SK-N-SH treated with all-trans-retinoic acid at 6 μM for 48 hours (cell line): ENCODE data around the gene INTS6L.

ENCODE experiments used
- ATAC-seq: fragments of 200-7000 bp; cut with Tn5 transposase; 3 replicates; pipeline ENCODE4 v1.9.1; 2020; ENCODE audit warnings: mild to moderate bottlenecking, moderate library complexity
- ARNTL ChIP-seq: fragments of 450-650 bp; formaldehyde crosslinking; IDR thresholded peaks from 2 replicates; pipeline ENCODE4 v1.5.0; 2020; ENCODE audit warnings: low read depth, mild to moderate bottlenecking, moderate library complexity, borderline replicate concordance
- CREB5 ChIP-seq: fragments of 250-450 bp; sonication (Bioruptor Pico); IDR thresholded peaks from 2 replicates; pipeline ENCODE4 v1.5.1; 2020; ENCODE audit warnings: low read depth, mild to moderate bottlenecking, moderate library complexity
- CSDC2 ChIP-seq: fragments of 250-450 bp; sonication (Bioruptor Pico); IDR thresholded peaks from 2 replicates; pipeline ENCODE4 v1.5.0; 2020; ENCODE audit warnings: mild to moderate bottlenecking, moderate library complexity
- CSRNP3 ChIP-seq: fragments of 250-450 bp; sonication (Bioruptor Pico); IDR thresholded peaks from 2 replicates; pipeline ENCODE4 v1.5.1; 2021; ENCODE audit warnings: mild to moderate bottlenecking, moderate library complexity
- ESRRG ChIP-seq: fragments of 250-450 bp; sonication (Bioruptor Pico); IDR thresholded peaks from 2 replicates; pipeline ENCODE4 v1.6.1; 2021; ENCODE audit warnings: mild to moderate bottlenecking
- GLIS3 ChIP-seq: fragments of 250-450 bp; sonication (Bioruptor Pico); IDR thresholded peaks from 2 replicates; pipeline ENCODE4 v1.5.0; 2020; ENCODE audit warnings: mild to moderate bottlenecking, moderate library complexity
- ISL1 ChIP-seq: fragments of 250-450 bp; sonication (Bioruptor Pico); IDR thresholded peaks from 2 replicates; pipeline ENCODE4 v2.1.2; 2022; ENCODE audit warnings: mild to moderate bottlenecking, moderate library complexity
- OSR1 ChIP-seq: fragments of 250-450 bp; sonication (Bioruptor Pico); IDR thresholded peaks from 2 replicates; pipeline ENCODE4 v1.8.0; 2022; ENCODE audit warnings: moderate library complexity, mild to moderate bottlenecking, inconsistent platforms
- POU6F1 ChIP-seq: fragments of 250-450 bp; sonication (Bioruptor Pico); IDR thresholded peaks from 2 replicates; pipeline ENCODE4 v1.8.0; 2021; ENCODE audit warnings: low read depth, mild to moderate bottlenecking, moderate library complexity, borderline replicate concordance
- PPARA ChIP-seq: fragments of 250-450 bp; sonication (Bioruptor Pico); IDR thresholded peaks from 2 replicates; pipeline ENCODE4 v1.5.0; 2020; ENCODE audit warnings: mild to moderate bottlenecking, borderline replicate concordance
- RARB ChIP-seq: fragments of 250-450 bp; sonication (Bioruptor Pico); IDR thresholded peaks from 2 replicates; pipeline ENCODE4 v1.8.0; 2021; ENCODE audit warnings: mild to moderate bottlenecking, moderate library complexity
- SNAI2 ChIP-seq: fragments of 250-450 bp; sonication (Bioruptor Pico); IDR thresholded peaks from 2 replicates; pipeline ENCODE4 v1.5.0; 2020; ENCODE audit warnings: mild to moderate bottlenecking, moderate library complexity
- TCF4 ChIP-seq: fragments of 250-450 bp; sonication (Bioruptor Pico); IDR thresholded peaks from 2 replicates; pipeline ENCODE4 v1.8.0; 2021; ENCODE audit warnings: mild to moderate bottlenecking, moderate library complexity, borderline replicate concordance
- TOX ChIP-seq: fragments of 250-450 bp; sonication (Bioruptor Pico); IDR thresholded peaks from 2 replicates; pipeline ENCODE4 v1.8.0; 2021; ENCODE audit warnings: mild to moderate bottlenecking, moderate library complexity, borderline replicate concordance
- ZFP3 ChIP-seq: fragments of 250-450 bp; sonication (Bioruptor Pico); IDR thresholded peaks from 2 replicates; pipeline ENCODE4 v1.5.0; 2020; ENCODE audit warnings: mild to moderate bottlenecking, moderate library complexity
- ZFP30 ChIP-seq: fragments of 450-650 bp; formaldehyde crosslinking; IDR thresholded peaks from 2 replicates; pipeline ENCODE4 v1.5.0; 2022; ENCODE audit warnings: mild to moderate bottlenecking, moderate library complexity
- ZNF70 ChIP-seq: fragments of 450-650 bp; formaldehyde crosslinking; IDR thresholded peaks from 2 replicates; pipeline ENCODE4 v1.5.0; 2020; ENCODE audit warnings: mild to moderate bottlenecking, moderate library complexity
- ZNF8 ChIP-seq: fragments of 450-650 bp; formaldehyde crosslinking; IDR thresholded peaks from 2 replicates; pipeline ENCODE4 v1.5.0; 2020; ENCODE audit warnings: mild to moderate bottlenecking, moderate library complexity
- TF ChIP-seq, protein P1 (sequence below): fragments of 250-450 bp; sonication (Bioruptor Pico); IDR thresholded peaks from 2 replicates; pipeline ENCODE4 v1.5.0; 2020; ENCODE audit warnings: mild to moderate bottlenecking, moderate library complexity
- TF ChIP-seq, protein P2 (sequence below): fragments of 250-450 bp; sonication (Bioruptor Pico); IDR thresholded peaks from 2 replicates; pipeline ENCODE4 v1.8.0; 2020; ENCODE audit warnings: mild to moderate bottlenecking, moderate library complexity, borderline replicate concordance

Gene INTS6L

DNA sequence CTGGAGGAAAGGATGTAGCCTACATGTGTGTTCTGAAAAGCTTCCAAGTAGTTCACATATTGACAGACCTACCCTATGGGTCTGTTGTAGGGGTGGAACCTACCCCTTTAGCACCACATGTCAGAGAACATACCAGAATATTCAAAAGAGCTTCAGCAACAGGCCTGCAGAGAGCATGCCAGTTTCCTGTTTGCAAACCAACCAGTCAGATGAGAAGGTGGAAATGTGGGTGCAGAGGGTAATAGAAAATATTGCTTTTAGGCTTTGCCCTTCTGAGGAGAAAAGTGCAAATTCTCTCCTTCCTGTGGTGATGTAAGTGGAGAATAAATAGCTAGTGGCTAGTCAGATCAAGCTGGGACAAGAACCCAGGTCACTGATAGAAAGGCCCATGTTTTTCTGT is 16.4 kb downstream of the INTS6L start:
- no peak for TF ChIP-seq CREB5
- no peak for TF ChIP-seq ZNF8
- TF ChIP-seq, protein P1, sequence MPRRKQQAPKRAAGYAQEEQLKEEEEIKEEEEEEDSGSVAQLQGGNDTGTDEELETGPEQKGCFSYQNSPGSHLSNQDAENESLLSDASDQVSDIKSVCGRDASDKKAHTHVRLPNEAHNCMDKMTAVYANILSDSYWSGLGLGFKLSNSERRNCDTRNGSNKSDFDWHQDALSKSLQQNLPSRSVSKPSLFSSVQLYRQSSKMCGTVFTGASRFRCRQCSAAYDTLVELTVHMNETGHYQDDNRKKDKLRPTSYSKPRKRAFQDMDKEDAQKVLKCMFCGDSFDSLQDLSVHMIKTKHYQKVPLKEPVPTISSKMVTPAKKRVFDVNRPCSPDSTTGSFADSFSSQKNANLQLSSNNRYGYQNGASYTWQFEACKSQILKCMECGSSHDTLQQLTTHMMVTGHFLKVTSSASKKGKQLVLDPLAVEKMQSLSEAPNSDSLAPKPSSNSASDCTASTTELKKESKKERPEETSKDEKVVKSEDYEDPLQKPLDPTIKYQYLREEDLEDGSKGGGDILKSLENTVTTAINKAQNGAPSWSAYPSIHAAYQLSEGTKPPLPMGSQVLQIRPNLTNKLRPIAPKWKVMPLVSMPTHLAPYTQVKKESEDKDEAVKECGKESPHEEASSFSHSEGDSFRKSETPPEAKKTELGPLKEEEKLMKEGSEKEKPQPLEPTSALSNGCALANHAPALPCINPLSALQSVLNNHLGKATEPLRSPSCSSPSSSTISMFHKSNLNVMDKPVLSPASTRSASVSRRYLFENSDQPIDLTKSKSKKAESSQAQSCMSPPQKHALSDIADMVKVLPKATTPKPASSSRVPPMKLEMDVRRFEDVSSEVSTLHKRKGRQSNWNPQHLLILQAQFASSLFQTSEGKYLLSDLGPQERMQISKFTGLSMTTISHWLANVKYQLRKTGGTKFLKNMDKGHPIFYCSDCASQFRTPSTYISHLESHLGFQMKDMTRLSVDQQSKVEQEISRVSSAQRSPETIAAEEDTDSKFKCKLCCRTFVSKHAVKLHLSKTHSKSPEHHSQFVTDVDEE (CRISPR knock-in tag) = no peak
- TF ChIP-seq ZNF70 (CRISPR knock-in tag) = no peak
- no peak for TF ChIP-seq TOX (CRISPR knock-in tag)
- no peak for TF ChIP-seq CSDC2 (CRISPR knock-in tag)
- TF ChIP-seq OSR1 (CRISPR knock-in tag) = no peak
- TF ChIP-seq TCF4 = no peak
- ATAC-seq = no peak

- no peak for TF ChIP-seq CREB5
- TF ChIP-seq, protein P2, sequence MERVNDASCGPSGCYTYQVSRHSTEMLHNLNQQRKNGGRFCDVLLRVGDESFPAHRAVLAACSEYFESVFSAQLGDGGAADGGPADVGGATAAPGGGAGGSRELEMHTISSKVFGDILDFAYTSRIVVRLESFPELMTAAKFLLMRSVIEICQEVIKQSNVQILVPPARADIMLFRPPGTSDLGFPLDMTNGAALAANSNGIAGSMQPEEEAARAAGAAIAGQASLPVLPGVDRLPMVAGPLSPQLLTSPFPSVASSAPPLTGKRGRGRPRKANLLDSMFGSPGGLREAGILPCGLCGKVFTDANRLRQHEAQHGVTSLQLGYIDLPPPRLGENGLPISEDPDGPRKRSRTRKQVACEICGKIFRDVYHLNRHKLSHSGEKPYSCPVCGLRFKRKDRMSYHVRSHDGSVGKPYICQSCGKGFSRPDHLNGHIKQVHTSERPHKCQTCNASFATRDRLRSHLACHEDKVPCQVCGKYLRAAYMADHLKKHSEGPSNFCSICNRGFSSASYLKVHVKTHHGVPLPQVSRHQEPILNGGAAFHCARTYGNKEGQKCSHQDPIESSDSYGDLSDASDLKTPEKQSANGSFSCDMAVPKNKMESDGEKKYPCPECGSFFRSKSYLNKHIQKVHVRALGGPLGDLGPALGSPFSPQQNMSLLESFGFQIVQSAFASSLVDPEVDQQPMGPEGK (CRISPR knock-in tag) = no peak
- TF ChIP-seq TCF4 = no peak
- TF ChIP-seq POU6F1 (CRISPR knock-in tag) = no peak
- TF ChIP-seq ARNTL = no peak
- TF ChIP-seq ESRRG (CRISPR knock-in tag) = no peak
- TF ChIP-seq, protein P1 (CRISPR knock-in tag) = no peak
- ATAC-seq = no peak
Measured at GRCh38 chrX:135541351-135541750, 20.9 kb downstream of the INTS6L start.

- no peak for ATAC-seq
- TF ChIP-seq TOX (CRISPR knock-in tag) = no peak
- TF ChIP-seq PPARA (CRISPR knock-in tag) = no peak
- TF ChIP-seq TCF4 = no peak
- TF ChIP-seq ISL1 = no peak
- TF ChIP-seq SNAI2 (CRISPR knock-in tag) = no peak
- TF ChIP-seq ESRRG (CRISPR knock-in tag) = no peak
- no peak for TF ChIP-seq RARB (CRISPR knock-in tag)
- TF ChIP-seq CSRNP3 (CRISPR knock-in tag) = no peak
- TF ChIP-seq CSDC2 (CRISPR knock-in tag) = no peak
- no peak for TF ChIP-seq POU6F1 (CRISPR knock-in tag)
- TF ChIP-seq ZNF8 = no peak
- TF ChIP-seq GLIS3 (CRISPR knock-in tag) = no peak
- TF ChIP-seq ZFP30 (CRISPR knock-in tag) = no peak
- TF ChIP-seq ZFP3 (CRISPR knock-in tag) = no peak
- no peak for TF ChIP-seq OSR1 (CRISPR knock-in tag)
Measured at GRCh38 chrX:135543172-135543571, 22.7 kb downstream of the INTS6L start.
